Renal pelvis (tissue), 4 donors: ENCODE results near the gene SLIT3. TPM values are rescaled to one million over a fixed set of nuclear protein-coding genes. Genes with fewer than 3 reads are reported as not detected.
"Not testable (repeated sequence)": the region's sequence is repeated elsewhere in the genome, so short reads cannot be mapped to it uniquely, and the experiment has no call there.

ENCODE experiments used
- DNase-seq: peaks from one replicate; pipeline ENCODE4 v3.0.0-alpha.2; 2013
- polyA plus RNA-seq, 3 donors: library from polyadenylated mRNA; unstranded; fragments of 120-200 nt; gene quantifications; one replicate each; pipeline ENCODE4 v1.2.1, GENCODE V29; 2013; ENCODE audit not compliant: insufficient read length in 3 of 3

Gene SLIT3
- polyA plus RNA-seq, 3 donors = 41.2 to 62.4 (median 57.5) TPM

DNA sequence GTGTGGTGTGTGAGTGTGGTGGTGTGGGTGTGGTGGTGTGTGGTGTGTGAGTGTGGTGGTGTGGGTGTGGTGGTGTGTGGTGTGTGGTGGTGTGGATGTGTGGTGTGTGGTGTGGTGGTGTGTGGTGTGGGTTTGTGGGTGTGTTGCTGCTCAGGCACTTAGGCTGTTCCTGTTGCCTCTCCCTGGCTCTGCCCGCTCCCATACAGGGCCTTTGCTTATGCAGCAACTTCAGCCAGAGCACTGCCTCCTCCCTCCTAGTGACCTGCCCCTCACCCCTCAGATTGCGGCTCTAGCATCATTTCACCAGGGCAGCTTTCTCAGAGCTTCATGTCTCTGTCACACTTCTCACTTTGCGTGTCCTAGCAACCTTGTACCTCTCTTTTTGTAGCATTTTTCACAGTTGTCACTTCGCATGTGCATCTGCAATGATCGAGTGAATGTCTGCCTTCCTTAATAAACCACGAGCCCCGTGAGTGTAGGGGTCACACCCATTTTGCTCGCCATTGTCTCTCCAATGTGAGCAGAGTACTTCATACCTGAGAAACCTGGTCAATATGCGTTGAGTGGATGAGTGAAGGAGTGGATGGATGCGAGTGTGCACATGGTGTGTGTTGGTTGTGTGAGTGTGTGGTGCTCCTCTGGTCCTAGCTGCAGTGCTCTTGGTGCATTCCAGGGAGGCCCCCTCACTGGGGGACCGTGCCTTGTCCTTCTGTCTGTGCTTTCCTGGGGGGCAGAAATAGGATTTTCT is 553.9 kb downstream of the SLIT3 start:
- no peak for DNase-seq

- DNase-seq = not testable (repeated sequence)
Measured at GRCh38 chr5:168746126-168746892, 554.6 kb downstream of the SLIT3 start.

DNA sequence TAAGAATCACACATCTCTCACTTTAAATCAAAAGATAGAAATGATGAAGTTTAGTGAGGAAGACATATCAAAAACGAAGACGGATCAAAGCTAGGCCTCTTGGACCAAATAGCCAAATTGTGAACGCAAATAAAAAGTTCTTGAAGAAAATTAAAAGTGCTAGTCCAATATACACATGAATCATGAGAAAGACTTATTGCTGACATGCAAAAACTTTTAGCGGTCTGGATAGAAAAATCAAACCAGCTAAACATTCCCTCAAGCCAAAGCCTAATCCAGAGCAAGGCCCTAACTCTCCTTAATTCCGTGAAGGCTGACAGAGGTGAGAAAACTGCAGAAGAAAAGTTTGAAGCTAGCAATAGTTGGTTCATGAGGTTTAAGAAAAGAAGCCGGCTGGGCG is 557.3 kb downstream of the SLIT3 start:
- no peak for DNase-seq

DNA sequence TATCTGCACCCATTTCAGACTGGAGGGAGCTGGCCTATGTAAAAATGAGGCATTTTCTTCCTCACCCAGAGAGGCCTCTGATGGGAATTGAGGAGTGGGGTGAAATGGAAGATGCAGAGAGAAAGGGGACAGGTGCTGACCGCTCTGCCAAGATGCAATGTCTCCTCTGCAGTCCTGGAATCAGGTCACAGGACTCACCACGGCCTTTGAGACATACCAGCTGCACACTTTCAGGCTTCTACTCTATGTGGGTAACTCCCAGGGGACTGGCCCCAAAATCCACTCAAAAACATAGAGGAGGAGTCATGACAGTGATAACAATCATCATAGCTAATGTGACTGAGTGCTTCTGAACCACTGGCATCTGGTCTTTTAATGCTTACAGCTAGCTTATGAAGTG is 558.6 kb downstream of the SLIT3 start:
- DNase-seq = not testable (repeated sequence)

DNA sequence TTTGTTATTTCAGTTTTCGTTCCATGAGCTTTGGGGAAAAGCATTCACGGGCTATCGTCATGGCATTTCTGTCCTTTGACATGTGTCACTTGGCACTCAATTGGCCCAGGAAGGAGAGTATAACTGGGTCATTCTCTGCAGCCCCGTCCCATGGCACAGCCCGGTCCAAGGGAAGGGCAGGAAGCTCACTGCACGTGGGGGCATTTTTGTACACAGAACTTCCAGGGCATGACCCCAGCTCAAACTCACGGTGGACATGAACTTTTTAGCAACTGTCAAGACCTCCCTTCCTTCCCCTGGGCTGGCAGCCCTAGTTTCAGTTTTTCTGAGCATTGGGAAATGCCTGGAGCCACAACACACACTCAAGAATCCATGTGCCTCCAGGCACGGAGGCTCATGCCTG is 560.1 kb downstream of the SLIT3 start:
- no peak for DNase-seq

- no peak for DNase-seq
Measured at GRCh38 chr5:168740092-168740800, 560.7 kb downstream of the SLIT3 start.

DNA sequence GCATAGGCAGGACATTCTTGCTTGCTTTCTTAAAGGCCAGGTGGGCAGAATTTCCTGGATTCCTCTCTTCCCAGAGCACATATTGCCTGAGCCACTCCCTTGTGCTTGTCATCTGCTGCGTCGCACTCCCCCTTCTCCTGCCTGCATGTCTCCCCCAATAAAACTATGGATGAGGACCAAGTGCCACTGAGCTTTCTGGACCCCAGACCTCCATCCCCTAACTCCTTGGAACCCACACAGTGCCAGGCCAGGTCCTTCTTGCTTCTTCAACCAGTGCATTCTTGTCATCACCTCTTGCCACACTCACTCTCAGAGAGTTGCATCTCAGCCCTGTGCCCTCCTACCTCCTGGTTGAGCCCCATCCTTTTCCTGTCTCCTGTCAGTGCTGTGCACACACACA is 563.9 kb downstream of the SLIT3 start:
- DNase-seq = no peak

GRCh38 chr5:168736281-168736831 is 564.6 kb downstream of the SLIT3 start:
- no peak for DNase-seq

DNA sequence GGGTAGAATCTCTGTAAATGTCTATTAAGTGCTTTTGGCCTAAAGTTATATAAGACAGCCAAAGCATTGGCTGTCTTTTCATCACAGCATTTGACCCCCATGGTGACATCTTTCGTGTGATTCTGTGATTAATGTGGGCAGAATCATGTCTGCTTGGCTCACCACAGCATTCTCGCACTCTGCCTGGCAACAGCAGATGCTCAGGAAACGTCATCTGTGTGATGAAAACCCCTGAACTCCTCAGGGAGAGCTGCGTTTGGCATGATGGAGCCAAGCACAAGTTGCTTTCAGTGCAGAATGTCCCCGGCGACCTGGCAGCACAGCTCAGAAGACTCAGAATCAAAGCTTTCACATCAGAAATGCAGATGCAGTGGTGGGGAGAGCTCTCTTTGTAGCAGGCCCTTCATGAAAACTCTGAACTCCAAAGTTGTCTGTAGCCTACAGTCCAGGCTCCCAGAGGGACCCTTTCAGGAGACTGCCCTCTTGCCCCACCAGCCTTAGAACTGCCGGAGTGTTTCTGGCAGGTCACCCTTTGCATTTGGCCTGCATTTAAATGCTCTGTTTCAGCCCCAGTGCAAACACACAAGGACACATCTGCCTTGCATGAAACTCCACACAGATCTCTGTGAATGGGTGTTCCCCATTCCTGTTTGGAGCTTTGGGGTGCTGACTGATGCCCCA is 566.2 kb downstream of the SLIT3 start:
- no peak for DNase-seq

- no peak for DNase-seq
Measured at GRCh38 chr5:168734119-168734518, 566.8 kb downstream of the SLIT3 start.

DNA sequence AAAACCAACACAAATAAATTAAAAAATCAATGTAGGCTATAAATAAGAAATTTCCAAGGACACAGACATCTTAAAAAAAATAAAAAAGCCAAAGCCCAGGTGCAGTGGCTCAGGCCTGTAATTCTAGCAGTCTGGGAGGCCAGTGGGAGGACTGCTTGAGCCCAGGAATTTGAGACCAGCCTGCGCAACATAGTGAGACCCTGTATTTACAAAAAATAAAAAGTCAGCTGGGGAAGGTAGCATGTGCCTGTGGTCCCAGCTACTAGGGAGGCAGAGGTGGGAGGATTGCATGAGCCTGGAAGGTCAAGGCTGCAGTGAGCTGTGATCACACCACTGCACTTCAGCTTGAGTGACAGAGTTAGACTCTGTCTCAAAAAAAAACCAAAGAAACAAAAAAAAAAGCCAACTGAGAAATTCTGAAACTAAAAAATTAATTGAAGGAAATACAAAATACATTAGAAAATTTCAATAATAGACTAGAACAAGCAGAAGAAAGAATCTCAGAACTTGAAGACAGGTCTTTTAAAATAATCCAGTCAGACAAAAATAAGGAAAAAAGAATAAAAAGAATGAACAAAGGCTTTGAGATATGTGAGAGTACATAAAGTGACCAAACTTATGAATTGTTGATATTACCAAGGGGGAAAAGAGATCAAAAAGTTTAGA is 572.3 kb downstream of the SLIT3 start:
- peak; percentile 36 for DNase-seq

DNA sequence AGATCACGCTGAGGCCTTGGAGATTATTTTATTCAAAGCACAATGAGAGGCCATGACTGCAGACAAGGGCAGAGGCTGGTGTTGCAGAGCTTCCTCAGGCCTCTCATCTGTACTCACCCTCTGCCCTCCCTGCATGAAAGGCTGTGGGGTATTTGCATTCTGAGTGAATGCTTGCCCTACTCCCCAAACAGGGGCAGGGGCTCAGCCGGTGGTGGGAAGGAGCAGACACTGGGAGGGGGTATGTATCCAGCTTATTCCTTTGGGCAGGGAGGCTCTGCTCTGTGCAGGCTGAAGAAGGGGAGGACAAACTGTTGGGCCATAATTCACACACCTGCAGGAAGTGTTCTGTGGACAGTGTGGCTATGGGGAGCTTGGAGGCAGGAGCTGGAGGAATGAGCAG is 573.4 kb downstream of the SLIT3 start:
- no peak for DNase-seq

- no peak for DNase-seq
Measured at GRCh38 chr5:168726342-168726741, 574.6 kb downstream of the SLIT3 start.

GRCh38 chr5:168724227-168724626 is 576.7 kb downstream of the SLIT3 start:
- no peak for DNase-seq

- DNase-seq = no peak
Measured at GRCh38 chr5:168723037-168723436, 577.9 kb downstream of the SLIT3 start.

DNA sequence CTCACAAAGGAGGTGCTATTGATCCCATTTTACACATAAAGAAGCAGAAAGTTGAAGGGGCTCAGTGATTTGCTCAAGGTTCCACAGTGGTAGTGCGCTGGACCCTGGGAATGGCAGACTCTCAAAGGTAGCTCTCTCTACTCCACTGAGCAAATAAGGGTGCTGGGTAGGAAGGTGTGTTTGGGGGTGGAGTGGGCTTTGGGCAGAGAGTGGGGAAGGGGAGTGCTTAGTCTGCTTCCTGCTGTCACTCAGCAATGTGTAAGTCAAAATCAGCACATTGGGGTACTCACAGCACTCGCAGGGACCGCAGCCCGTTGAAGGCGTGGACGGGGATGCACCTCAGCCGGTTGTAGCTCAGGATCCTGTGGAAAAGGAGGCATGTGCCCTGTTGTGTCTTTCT is 579.0 kb downstream of the SLIT3 start:
- DNase-seq = no peak

- no peak for DNase-seq
Measured at GRCh38 chr5:168721002-168721753, 579.8 kb downstream of the SLIT3 start.

DNA sequence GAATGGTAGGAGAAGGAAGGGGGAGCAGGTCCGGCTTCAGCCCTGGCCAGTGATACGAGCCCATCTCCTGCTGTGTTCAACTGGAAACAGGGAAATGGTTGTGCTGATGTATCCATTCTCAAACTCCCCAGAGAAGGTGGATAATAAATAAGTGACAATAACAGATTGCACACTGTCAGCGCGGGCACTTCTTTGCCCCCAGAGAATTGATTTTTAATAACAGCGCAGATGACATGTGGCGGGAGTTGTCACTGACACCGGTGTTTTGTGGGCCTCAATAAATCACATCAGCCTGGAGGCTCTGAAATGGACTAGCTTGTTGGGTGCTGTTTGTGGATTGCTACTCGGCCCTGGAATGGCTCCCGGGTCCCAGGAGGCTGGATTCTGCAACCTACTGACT is 580.4 kb downstream of the SLIT3 start:
- no peak for DNase-seq

DNA sequence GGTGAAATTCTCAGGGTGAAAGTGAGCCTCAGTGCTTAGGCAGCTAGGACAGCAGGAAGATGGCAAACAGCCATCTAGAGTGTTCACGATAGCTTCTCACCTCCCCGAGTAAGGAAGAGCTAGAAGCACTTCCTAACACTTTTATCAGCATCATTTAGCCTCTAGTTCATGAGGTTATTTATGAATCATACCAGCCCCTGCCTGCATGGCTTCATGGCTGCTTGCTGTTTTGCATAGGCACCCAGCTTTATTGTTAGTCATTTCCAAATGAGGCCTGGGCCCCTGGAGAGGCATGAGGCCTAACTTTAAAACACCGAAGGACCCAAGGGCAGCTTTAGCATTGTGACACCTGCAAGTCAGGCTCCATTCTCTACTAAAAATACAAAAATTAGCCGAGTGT is 586.9 kb downstream of the SLIT3 start:
- DNase-seq = no peak

GRCh38 chr5:168713051-168713450 is 587.9 kb downstream of the SLIT3 start:
- no peak for DNase-seq
